ENCODE measurements around the gene SHISA3.

DNA sequence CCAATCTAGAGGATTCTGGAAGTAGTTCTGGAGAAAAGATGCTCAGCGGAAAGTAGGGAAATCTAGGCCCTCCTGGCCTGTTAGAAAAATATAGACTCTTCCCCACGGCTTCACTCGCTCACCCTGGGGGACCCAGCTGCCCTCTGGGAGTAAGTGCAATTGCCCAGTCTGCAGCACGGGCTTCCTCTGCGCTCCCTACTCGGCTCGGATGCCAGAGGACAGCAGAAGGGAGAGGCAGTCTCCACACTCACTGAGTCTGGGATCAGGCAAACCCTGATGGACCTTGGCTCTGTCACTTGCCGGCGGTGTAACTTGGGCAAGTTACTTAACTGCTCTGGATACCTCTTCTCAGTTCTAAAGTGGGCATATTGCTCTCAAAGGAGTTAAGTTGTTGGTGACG, 2.1 kb downstream of the SHISA3 start:
- TF ChIP-seq POLR2A (IDR thresholded peaks at IDR 0.05) (no peak), POLR2AphosphoS5 (IDR thresholded peaks at IDR 0.05) (no peak)
- TF ChIP-seq, protein P1, sequence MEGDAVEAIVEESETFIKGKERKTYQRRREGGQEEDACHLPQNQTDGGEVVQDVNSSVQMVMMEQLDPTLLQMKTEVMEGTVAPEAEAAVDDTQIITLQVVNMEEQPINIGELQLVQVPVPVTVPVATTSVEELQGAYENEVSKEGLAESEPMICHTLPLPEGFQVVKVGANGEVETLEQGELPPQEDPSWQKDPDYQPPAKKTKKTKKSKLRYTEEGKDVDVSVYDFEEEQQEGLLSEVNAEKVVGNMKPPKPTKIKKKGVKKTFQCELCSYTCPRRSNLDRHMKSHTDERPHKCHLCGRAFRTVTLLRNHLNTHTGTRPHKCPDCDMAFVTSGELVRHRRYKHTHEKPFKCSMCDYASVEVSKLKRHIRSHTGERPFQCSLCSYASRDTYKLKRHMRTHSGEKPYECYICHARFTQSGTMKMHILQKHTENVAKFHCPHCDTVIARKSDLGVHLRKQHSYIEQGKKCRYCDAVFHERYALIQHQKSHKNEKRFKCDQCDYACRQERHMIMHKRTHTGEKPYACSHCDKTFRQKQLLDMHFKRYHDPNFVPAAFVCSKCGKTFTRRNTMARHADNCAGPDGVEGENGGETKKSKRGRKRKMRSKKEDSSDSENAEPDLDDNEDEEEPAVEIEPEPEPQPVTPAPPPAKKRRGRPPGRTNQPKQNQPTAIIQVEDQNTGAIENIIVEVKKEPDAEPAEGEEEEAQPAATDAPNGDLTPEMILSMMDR (IDR thresholded peaks at IDR 0.05 in 8 of 11, conservative IDR thresholded peaks at IDR 0.05 in 3 of 11) = no peak

Data from spleen (tissue), 7 donors.